GM12873 (cell line): ENCODE measurements around the gene HAGH.

Source experiments
- CTCF ChIP-seq: IDR thresholded peaks from 2 replicates; pipeline ENCODE4 v1.5.1; 2012; ENCODE audit warnings: low read depth, mild to moderate bottlenecking, moderate library complexity, low read length, control low read depth; ENCODE audit not compliant: insufficient read depth; ENCODE audit errors: missing control alignments

HAGH gene

GRCh38 chr16:1828645-1829410, 2.2 kb upstream of the HAGH start:
- no peak for TF ChIP-seq CTCF

DNA sequence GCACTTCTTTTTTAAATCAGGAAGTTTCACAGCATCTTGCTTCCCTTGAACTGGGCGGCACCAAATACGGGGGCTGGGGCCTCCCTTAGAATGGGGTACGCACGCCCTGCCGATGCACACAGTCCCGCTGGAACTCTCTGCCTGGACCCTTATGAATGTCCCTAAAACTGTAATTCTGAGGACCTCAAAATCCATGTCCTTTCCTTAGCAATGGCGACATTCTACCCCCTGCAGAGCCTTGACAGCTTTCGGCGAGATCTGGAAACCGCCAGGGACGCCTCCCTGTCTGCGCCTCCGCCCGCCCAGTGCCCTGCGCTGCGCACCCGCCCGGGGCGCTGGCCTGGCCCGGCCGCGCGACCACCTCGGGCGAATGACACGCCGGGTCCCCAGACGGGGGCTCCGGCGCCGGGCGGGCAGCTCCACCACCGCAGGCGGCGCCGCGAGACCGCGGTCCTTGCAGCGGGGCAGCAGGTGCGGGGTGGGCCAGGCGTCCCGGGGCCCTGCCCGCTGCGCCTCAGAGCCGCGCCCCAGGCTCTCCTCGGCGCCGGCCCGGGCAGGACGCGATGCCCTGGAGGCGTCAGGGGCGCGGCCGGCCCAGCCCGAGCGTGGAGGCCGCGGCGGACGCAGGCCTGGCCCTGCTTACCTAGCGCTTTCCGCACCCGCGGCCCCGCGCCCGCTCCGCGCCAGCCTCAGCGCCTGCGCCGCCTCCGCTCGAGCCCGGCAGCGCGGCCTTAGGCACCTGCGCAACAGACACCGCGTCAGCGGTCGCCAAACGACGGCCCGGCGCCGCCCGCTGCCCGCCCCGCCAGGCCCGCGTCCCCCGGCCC, 548 bp downstream of the HAGH start:
- TF ChIP-seq CTCF = no peak

DNA sequence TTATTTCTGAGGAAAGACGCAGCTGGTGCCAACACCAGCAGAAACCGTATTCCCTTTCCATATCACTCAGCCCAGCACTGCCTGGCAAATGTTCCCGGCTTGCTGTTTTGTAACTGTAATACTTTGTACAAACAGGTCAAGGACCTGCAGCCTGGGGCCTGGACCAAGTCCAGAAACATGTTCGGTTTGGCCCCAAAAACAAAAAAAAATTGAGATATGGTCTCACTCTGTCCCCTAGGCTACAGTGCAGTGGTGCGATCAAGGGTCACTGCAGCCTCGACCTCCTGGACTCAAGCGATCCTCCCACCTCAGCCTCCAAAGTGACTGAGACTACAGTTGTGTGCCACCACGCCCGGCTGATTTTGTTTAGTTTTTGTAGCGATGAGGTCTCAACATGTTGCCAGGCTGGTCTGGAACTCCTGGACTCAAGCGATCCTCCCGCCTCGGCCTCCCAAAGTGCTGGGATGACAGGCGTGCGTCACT, 1.2 kb downstream of the HAGH start:
- no peak for TF ChIP-seq CTCF

DNA sequence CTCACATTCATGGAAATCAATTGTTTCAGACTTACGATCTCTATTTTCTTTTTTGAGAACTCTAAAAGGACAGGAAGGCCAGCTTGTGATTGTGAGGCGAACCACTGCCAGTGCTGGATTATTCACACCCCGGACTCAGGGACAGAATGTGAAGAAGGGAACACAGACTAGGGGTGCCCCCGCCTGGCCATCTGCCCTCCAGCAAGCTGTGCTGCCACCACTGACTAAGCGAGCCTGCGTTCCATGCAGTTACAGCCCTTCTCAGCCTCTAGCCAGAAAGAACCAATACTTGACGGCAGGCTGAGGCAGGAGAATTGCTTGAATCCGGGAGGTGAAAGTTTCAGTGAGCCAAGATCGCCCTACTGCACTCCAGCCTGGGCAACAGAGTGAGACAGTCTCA, 2.8 kb downstream of the HAGH start:
- peak; percentile 31 for TF ChIP-seq CTCF

GRCh38 chr16:1822801-1823200, 3.8 kb downstream of the HAGH start:
- no peak for TF ChIP-seq CTCF

- TF ChIP-seq CTCF = no peak
Observed at GRCh38 chr16:1821861-1822611, 4.6 kb downstream of the HAGH start.

DNA sequence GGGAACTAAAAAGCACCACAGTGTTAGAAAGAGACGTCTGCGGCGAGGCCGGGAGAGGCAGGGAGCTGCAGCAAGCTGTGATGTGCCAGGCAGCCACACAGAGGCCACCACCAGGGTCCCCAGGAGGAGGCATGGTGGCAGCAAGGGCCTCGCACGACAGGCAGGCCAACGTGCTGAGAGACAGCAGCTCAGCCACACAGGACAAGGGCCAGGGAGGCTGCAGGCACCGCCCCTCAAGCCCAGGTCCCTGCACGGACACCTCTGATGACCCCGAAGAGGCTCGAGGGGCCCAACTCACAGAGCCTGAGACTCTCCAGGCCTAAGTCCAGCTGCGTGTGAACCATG, 5.7 kb downstream of the HAGH start:
- TF ChIP-seq CTCF = no peak
